Nephron progenitor cell (in vitro differentiated cells): ENCODE data around the gene ARHGAP24.
A peak's percentile ranks its signal among the peaks of the same experiment; 100 is the strongest.

Source experiments
- DNase-seq: peaks from one replicate; pipeline ENCODE4 v3.0.0; 2021
- H3K27ac Mint-ChIP-seq: 2 replicates; pipeline ENCODE4 v1.8.0; 2021; ENCODE audit warnings: mild to moderate bottlenecking, moderate library complexity, mixed read lengths
- H3K27me3 Mint-ChIP-seq: 2 replicates; pipeline ENCODE4 v1.8.0; 2021; ENCODE audit warnings: mild to moderate bottlenecking, low read depth, mixed read lengths; ENCODE audit not compliant: poor library complexity
- H3K36me3 Mint-ChIP-seq: 2 replicates; pipeline ENCODE4 v1.8.0; 2021; ENCODE audit warnings: low read depth, mixed read lengths
- H3K4me1 Mint-ChIP-seq: 2 replicates; pipeline ENCODE4 v1.8.0; 2021; ENCODE audit warnings: mixed read lengths
- H3K4me3 Mint-ChIP-seq: 2 replicates; pipeline ENCODE4 v1.8.0; 2021; ENCODE audit warnings: mild to moderate bottlenecking, moderate library complexity, mixed read lengths
- H3K9me3 Mint-ChIP-seq: 2 replicates; pipeline ENCODE4 v1.8.0; 2021; ENCODE audit warnings: mild to moderate bottlenecking, moderate library complexity, mixed read lengths
- CTCF ChIP-seq: fragments of 200-600 bp; sonication (generic); IDR thresholded peaks from 2 replicates; pipeline ENCODE4 v1.5.0; 2021; ENCODE audit warnings: antibody characterized with exemption

Gene ARHGAP24

GRCh38 chr4:85741381-85741780 is 266.4 kb downstream of the ARHGAP24 start:
- no peak overlapping the region for H3K4me3 Mint-ChIP-seq
- TF ChIP-seq CTCF: no peak
- no peaks in the 10 kb centered on the region for H3K4me1 Mint-ChIP-seq
- no peaks in the 10 kb centered on the region for H3K9me3 Mint-ChIP-seq
- DNase-seq: no peak
- H3K27ac Mint-ChIP-seq: no peak overlapping the region
- H3K27me3 Mint-ChIP-seq: no peaks in the 10 kb centered on the region
- no peaks in the 10 kb centered on the region for H3K36me3 Mint-ChIP-seq

- DNase-seq: no peak
- no peak for TF ChIP-seq CTCF
- no peaks in the 10 kb centered on the region for H3K36me3 Mint-ChIP-seq
- H3K4me3 Mint-ChIP-seq: no peak overlapping the region
- H3K27me3 Mint-ChIP-seq: no peaks in the 10 kb centered on the region
- peak overlapping the region; percentile 80 for H3K27ac Mint-ChIP-seq
- H3K4me1 Mint-ChIP-seq: no peaks in the 10 kb centered on the region
- H3K9me3 Mint-ChIP-seq: no peaks in the 10 kb centered on the region
These were observed 267.1 kb downstream of the ARHGAP24 start for GRCh38 chr4:85741921-85742591.

GRCh38 chr4:85744950-85745349 is 270.0 kb downstream of the ARHGAP24 start:
- Mint-ChIP-seq H3K4me3 (no peak overlapping the region), H3K27ac (no peak overlapping the region), H3K9me3 (no peaks in the 10 kb centered on the region), H3K27me3 (no peaks in the 10 kb centered on the region), H3K4me1 (peaks cover 5% of the 10 kb centered on the region), H3K36me3 (no peaks in the 10 kb centered on the region)
- DNase-seq: no peak
- TF ChIP-seq CTCF: no peak

DNA sequence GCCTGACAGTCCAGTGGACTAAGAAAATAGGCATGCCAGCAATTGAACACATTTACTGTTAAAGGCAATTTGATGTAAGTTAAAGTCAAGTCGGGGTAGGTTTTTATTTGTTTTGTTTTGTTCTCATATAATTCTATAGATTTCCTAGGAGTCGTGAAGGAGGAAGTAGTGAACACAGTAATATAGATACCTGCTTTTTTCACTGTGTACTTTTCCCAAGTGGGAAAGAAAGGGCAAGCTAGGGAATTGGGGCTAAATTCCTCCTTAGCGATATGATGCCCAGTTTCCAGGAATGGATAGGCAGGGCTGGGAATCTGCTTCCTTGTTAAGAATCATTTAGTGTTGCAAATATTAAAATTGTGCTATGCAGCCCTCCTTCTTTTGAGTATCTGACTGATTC is 271.0 kb downstream of the ARHGAP24 start:
- Mint-ChIP-seq H3K27me3 (no peaks in the 10 kb centered on the region), H3K27ac (no peak overlapping the region), H3K4me1 (peaks cover 5% of the 10 kb centered on the region), H3K9me3 (no peaks in the 10 kb centered on the region), H3K4me3 (no peak overlapping the region), H3K36me3 (no peaks in the 10 kb centered on the region)
- DNase-seq: no peak
- TF ChIP-seq CTCF: no peak

- H3K9me3 Mint-ChIP-seq: no peaks in the 10 kb centered on the region
- H3K4me3 Mint-ChIP-seq: no peak overlapping the region
- DNase-seq: peak; percentile 31
- no peak overlapping the region for H3K27ac Mint-ChIP-seq
- peak; percentile 83 for TF ChIP-seq CTCF
- no peaks in the 10 kb centered on the region for H3K36me3 Mint-ChIP-seq
- peaks cover 5% of the 10 kb centered on the region for H3K4me1 Mint-ChIP-seq
- H3K27me3 Mint-ChIP-seq: no peaks in the 10 kb centered on the region
These were observed 273.0 kb downstream of the ARHGAP24 start for GRCh38 chr4:85747882-85748491.

DNA sequence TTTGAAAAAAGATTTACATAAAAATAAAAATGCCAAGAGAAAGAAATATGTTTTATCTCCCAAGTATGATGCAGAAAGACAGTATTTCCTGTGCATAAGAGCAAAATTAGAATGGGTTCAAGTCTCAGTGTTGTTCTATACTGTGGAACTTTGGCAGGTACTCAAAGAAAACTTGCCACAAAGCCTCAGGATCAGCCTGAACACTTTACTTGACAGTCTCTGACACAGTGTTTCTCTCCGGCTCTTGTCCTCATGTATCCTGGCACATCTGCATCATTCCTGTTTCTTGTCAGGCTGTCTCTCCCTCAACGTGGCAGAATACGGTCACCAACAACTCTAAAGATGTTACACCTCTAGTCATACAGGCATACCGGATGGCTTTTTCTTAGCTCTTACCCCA is 273.7 kb downstream of the ARHGAP24 start:
- no peak overlapping the region for H3K4me3 Mint-ChIP-seq
- H3K4me1 Mint-ChIP-seq: peaks cover 5% of the 10 kb centered on the region
- H3K27ac Mint-ChIP-seq: no peak overlapping the region
- no peak for DNase-seq
- no peaks in the 10 kb centered on the region for H3K36me3 Mint-ChIP-seq
- no peaks in the 10 kb centered on the region for H3K9me3 Mint-ChIP-seq
- TF ChIP-seq CTCF: no peak
- H3K27me3 Mint-ChIP-seq: no peaks in the 10 kb centered on the region
